NB4 (cell line): ENCODE measurements around the gene LGR4.

Experiments used
- DNase-seq: peaks from one replicate; pipeline ENCODE4 v3.0.0; 2010; ENCODE audit warnings: low read depth
- H3K4me3 ChIP-seq: one replicate; pipeline ENCODE4 v1.5.1; 2011; ENCODE audit warnings: mild to moderate bottlenecking, low read depth, low read length, moderate library complexity
- MAX ChIP-seq: IDR thresholded peaks from 2 replicates; pipeline ENCODE4 v1.6.1; 2011; ENCODE audit warnings: low read depth, low read length
- MYC ChIP-seq: IDR thresholded peaks from 2 replicates; pipeline ENCODE4 v1.6.1; 2011; ENCODE audit warnings: low read depth, low read length
- POLR2A ChIP-seq: IDR thresholded peaks from 2 replicates; pipeline ENCODE4 v1.6.1; 2011; ENCODE audit warnings: mild to moderate bottlenecking; ENCODE audit not compliant: insufficient read length; ENCODE audit errors: extremely low read depth
- TF ChIP-seq, protein P1 (sequence below): IDR thresholded peaks from one replicate; pipeline ENCODE4 v1.5.1; 2012; ENCODE audit warnings: low read depth, low read length

LGR4 gene

GRCh38 chr11:27401833-27402316 lies 70.7 kb downstream of the LGR4 start:
- TF ChIP-seq MYC (no peak), MAX (no peak), POLR2A (no peak)
- TF ChIP-seq, protein P1, sequence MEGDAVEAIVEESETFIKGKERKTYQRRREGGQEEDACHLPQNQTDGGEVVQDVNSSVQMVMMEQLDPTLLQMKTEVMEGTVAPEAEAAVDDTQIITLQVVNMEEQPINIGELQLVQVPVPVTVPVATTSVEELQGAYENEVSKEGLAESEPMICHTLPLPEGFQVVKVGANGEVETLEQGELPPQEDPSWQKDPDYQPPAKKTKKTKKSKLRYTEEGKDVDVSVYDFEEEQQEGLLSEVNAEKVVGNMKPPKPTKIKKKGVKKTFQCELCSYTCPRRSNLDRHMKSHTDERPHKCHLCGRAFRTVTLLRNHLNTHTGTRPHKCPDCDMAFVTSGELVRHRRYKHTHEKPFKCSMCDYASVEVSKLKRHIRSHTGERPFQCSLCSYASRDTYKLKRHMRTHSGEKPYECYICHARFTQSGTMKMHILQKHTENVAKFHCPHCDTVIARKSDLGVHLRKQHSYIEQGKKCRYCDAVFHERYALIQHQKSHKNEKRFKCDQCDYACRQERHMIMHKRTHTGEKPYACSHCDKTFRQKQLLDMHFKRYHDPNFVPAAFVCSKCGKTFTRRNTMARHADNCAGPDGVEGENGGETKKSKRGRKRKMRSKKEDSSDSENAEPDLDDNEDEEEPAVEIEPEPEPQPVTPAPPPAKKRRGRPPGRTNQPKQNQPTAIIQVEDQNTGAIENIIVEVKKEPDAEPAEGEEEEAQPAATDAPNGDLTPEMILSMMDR, result no peak
- DNase-seq, result no peak
- H3K4me3 ChIP-seq, result no peak overlapping the region

GRCh38 chr11:27401280-27401832 lies 71.2 kb downstream of the LGR4 start:
- DNase-seq, result no peak
- TF ChIP-seq MAX (no peak), MYC (no peak)
- no peak overlapping the region for H3K4me3 ChIP-seq

DNA sequence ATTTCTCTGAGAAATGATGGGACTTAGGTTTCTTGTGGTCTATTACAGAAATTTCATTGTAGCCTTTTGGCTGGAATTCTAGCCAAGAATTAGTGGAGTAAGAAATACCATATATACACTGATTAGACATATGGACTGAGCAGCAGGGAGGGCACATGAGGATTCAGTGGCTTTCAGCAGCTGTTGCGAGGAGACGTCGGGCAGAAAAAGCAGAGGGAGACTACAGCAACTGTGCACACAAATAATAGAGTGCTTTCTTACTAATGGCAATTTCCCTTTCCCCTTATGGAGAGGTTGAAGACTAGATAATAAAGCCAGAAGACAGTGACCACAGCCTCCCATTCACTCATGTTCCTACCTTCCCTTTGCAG lies 74.2 kb downstream of the LGR4 start:
- no peak for DNase-seq
- no peak overlapping the region for H3K4me3 ChIP-seq
- TF ChIP-seq MYC (no peak), MAX (no peak), POLR2A (no peak)
- TF ChIP-seq, protein P1, result no peak

- no peak overlapping the region for H3K4me3 ChIP-seq
- TF ChIP-seq POLR2A (no peak), MAX (no peak), MYC (no peak)
- TF ChIP-seq, protein P1, result no peak
- no peak for DNase-seq
These were observed 74.8 kb downstream of the LGR4 start for GRCh38 chr11:27397624-27398399.

- no peak for DNase-seq
- H3K4me3 ChIP-seq, result no peak overlapping the region
- TF ChIP-seq, protein P1, result no peak
- no peak for TF ChIP-seq POLR2A
- TF ChIP-seq MAX, result no peak
- TF ChIP-seq MYC, result no peak
These were observed 76.2 kb downstream of the LGR4 start for GRCh38 chr11:27396259-27396839.
